NAMALWA (cell line): ENCODE measurements around the gene DCAF12.

Experiments
- DNase-seq: peaks from one replicate; pipeline ENCODE4 v3.0.0-alpha.2; 2015; ENCODE audit warnings: low spot score

Gene DCAF12

GRCh38 chr9:34125681-34126206 lies 754 bp downstream of the DCAF12 start:
- peak; percentile 54 for DNase-seq

- peak; percentile 36 for DNase-seq
Measured at GRCh38 chr9:34124926-34125325, 1.6 kb downstream of the DCAF12 start.

GRCh38 chr9:34124099-34124498 lies 2.4 kb downstream of the DCAF12 start:
- DNase-seq: no peak

GRCh38 chr9:34123682-34124081 lies 2.8 kb downstream of the DCAF12 start:
- DNase-seq: peak; percentile 85

- no peak for DNase-seq
Measured at GRCh38 chr9:34121996-34122395, 4.5 kb downstream of the DCAF12 start.

GRCh38 chr9:34119713-34120112 lies 6.8 kb downstream of the DCAF12 start:
- DNase-seq: no peak

- no peak for DNase-seq
Measured at GRCh38 chr9:34114436-34114835, 12.1 kb downstream of the DCAF12 start.

GRCh38 chr9:34106110-34106509 lies 20.4 kb downstream of the DCAF12 start:
- no peak for DNase-seq

- DNase-seq: no peak
Measured at GRCh38 chr9:34102796-34103195, 23.7 kb downstream of the DCAF12 start.

- DNase-seq: peak; percentile 94
Measured at GRCh38 chr9:34098307-34098706, 28.2 kb downstream of the DCAF12 start.

- peak; percentile 93 for DNase-seq
Measured at GRCh38 chr9:34097865-34098264, 28.6 kb downstream of the DCAF12 start.

GRCh38 chr9:34096751-34097150 lies 29.7 kb downstream of the DCAF12 start:
- DNase-seq: no peak

GRCh38 chr9:34093578-34093977 lies 32.9 kb downstream of the DCAF12 start:
- DNase-seq: no peak

GRCh38 chr9:34089311-34089710 lies 37.2 kb downstream of the DCAF12 start:
- DNase-seq: no peak

GRCh38 chr9:34087370-34087769 lies 39.1 kb downstream of the DCAF12 start:
- peak; percentile 38 for DNase-seq

- DNase-seq: no peak
Measured at GRCh38 chr9:34086864-34087263, 39.6 kb downstream of the DCAF12 start.

- no peak for DNase-seq
Measured at GRCh38 chr9:34085581-34086500, 40.7 kb downstream of the DCAF12 start.

- DNase-seq: no peak
Measured at GRCh38 chr9:34084562-34084961, 41.9 kb downstream of the DCAF12 start.

GRCh38 chr9:34079181-34079580 lies 47.3 kb downstream of the DCAF12 start:
- no peak for DNase-seq

GRCh38 chr9:34072868-34073590 lies 53.5 kb downstream of the DCAF12 start:
- DNase-seq: no peak

- no peak for DNase-seq
Measured at GRCh38 chr9:34072410-34072809, 54.1 kb downstream of the DCAF12 start.

- no peak for DNase-seq
Measured at GRCh38 chr9:34070606-34071324, 55.7 kb downstream of the DCAF12 start.
